ENCODE data around the gene GPD1. TPM values are rescaled to one million over a fixed set of nuclear protein-coding genes. Genes with fewer than 3 reads are reported as not detected.

Gene GPD1
- total and polyA plus RNA-seq, 9 of the 15 experiments (the other 6 are each of a cell fraction or from before 2014, with no cell fraction given), result 0.13 to 1.00 (median 0.55) TPM

DNA sequence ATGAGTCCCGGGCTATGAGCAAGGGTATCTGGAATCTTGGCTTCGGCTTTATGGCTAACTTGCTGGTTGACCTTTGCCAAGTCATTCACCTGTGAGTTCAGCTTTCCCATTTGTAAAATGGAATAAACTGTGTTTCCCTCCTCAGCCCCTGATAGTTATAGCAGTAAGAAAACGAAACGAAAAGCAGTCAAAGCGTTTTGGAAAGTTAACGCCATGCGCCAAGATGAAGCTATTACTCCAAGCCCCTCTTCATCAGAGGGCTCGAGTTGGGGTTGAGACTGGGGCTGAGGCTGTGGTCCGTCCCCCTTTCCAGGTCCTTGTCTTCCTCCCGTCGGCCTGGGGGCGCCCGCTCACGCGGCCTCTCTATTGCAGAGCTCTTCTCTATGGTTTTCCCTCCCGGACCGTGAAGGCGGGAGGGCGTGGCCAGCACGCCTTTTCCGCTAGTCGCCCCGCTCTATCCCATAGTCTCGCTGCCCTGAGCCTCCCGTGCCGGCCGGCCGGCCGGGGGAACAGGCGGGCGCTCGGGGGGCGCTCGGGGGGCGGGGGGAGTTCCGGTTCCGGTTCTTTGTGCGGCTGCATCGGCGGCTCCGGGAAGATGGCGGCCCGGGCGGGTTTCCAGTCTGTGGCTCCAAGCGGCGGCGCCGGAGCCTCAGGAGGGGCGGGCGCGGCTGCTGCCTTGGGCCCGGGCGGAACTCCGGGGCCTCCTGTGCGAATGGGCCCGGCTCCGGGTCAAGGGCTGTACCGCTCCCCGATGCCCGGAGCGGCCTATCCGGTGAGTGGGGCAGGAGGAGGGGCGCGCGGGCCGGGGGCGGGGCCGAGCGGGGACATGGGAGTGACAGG lies 18.8 kb upstream of the GPD1 start, which contains the start of gene SMARCD1 (continued):
- TF ChIP-seq ARID2 (IDR thresholded peaks at IDR 0.05) (no peak), DMBX1 (CRISPR knock-in tag; IDR thresholded peaks at IDR 0.05; ENCODE audit: borderline replicate concordance) (no peak), SRSF7 (optimal IDR thresholded peaks at IDR 0.05; ENCODE audit: low read depth, low read length) (no peak), CAMTA2 (CRISPR knock-in tag; conservative IDR thresholded peaks at IDR 0.05) (no peak), ETV1 (tag; conservative IDR thresholded peaks at IDR 0.05; ENCODE audit: low read depth) (no peak; the same call in 1 of the 2 replicates), EP400 (IDR thresholded peaks at IDR 0.05) (peak; percentile 74), HDAC6 (IDR thresholded peaks at IDR 0.05; ENCODE audit: low read depth, low read length) (no peak), HMG20A (CRISPR knock-in tag; conservative IDR thresholded peaks at IDR 0.05) (no peak), EHMT2 (IDR thresholded peaks at IDR 0.05) (0 out of 2 replicates have a peak, but pooled peaks have one; percentile 35), GABPA (tag; conservative IDR thresholded peaks at IDR 0.05; ENCODE audit: low read depth) (peak; percentile 95), NR2F6 (CRISPR knock-in tag; IDR thresholded peaks at IDR 0.05) (no peak), FOXA3 (CRISPR knock-in tag; conservative IDR thresholded peaks at IDR 0.05 in 1 of 2, IDR thresholded peaks at IDR 0.05 in 1 of 2) (no peak), KLF6 (CRISPR knock-in tag; IDR thresholded peaks at IDR 0.05; ENCODE audit: borderline replicate concordance) (no peak), MED1 (CRISPR knock-in tag; IDR thresholded peaks at IDR 0.05; ENCODE audit: borderline replicate concordance) (no peak)
- TF ChIP-seq, protein P1, sequence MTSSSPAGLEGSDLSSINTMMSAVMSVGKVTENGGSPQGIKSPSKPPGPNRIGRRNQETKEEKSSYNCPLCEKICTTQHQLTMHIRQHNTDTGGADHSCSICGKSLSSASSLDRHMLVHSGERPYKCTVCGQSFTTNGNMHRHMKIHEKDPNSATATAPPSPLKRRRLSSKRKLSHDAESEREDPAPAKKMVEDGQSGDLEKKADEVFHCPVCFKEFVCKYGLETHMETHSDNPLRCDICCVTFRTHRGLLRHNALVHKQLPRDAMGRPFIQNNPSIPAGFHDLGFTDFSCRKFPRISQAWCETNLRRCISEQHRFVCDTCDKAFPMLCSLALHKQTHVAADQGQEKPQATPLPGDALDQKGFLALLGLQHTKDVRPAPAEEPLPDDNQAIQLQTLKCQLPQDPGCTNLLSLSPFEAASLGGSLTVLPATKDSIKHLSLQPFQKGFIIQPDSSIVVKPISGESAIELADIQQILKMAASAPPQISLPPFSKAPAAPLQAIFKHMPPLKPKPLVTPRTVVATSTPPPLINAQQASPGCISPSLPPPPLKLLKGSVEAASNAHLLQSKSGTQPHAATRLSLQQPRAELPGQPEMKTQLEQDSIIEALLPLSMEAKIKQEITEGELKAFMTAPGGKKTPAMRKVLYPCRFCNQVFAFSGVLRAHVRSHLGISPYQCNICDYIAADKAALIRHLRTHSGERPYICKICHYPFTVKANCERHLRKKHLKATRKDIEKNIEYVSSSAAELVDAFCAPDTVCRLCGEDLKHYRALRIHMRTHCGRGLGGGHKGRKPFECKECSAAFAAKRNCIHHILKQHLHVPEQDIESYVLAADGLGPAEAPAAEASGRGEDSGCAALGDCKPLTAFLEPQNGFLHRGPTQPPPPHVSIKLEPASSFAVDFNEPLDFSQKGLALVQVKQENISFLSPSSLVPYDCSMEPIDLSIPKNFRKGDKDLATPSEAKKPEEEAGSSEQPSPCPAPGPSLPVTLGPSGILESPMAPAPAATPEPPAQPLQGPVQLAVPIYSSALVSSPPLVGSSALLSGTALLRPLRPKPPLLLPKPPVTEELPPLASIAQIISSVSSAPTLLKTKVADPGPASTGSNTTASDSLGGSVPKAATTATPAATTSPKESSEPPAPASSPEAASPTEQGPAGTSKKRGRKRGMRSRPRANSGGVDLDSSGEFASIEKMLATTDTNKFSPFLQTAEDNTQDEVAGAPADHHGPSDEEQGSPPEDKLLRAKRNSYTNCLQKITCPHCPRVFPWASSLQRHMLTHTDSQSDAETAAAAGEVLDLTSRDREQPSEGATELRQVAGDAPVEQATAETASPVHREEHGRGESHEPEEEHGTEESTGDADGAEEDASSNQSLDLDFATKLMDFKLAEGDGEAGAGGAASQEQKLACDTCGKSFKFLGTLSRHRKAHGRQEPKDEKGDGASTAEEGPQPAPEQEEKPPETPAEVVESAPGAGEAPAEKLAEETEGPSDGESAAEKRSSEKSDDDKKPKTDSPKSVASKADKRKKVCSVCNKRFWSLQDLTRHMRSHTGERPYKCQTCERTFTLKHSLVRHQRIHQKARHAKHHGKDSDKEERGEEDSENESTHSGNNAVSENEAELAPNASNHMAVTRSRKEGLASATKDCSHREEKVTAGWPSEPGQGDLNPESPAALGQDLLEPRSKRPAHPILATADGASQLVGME (CRISPR knock-in tag; IDR thresholded peaks at IDR 0.05), result no peak
- TF ChIP-seq, protein P2, sequence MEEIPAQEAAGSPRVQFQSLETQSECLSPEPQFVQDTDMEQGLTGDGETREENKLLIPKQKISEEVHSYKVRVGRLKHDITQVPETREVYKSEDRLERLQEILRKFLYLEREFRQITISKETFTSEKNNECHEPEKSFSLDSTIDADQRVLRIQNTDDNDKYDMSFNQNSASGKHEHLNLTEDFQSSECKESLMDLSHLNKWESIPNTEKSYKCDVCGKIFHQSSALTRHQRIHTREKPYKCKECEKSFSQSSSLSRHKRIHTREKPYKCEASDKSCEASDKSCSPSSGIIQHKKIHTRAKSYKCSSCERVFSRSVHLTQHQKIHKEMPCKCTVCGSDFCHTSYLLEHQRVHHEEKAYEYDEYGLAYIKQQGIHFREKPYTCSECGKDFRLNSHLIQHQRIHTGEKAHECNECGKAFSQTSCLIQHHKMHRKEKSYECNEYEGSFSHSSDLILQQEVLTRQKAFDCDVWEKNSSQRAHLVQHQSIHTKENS (CRISPR knock-in tag; IDR thresholded peaks at IDR 0.05), result no peak
- TF ChIP-seq, protein P3, sequence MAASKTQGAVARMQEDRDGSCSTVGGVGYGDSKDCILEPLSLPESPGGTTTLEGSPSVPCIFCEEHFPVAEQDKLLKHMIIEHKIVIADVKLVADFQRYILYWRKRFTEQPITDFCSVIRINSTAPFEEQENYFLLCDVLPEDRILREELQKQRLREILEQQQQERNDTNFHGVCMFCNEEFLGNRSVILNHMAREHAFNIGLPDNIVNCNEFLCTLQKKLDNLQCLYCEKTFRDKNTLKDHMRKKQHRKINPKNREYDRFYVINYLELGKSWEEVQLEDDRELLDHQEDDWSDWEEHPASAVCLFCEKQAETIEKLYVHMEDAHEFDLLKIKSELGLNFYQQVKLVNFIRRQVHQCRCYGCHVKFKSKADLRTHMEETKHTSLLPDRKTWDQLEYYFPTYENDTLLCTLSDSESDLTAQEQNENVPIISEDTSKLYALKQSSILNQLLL (CRISPR knock-in tag; IDR thresholded peaks at IDR 0.05; ENCODE audit: borderline replicate concordance), result no peak
